ENCODE results near the gene GDF11. TPM values are rescaled to one million over a fixed set of nuclear protein-coding genes. Genes with fewer than 3 reads are reported as not detected.

Gene GDF11
- total RNA-seq, 1 experiment from 2014 or later, result 5.3 TPM

GRCh38 chr12:55693323-55694187 is 49.4 kb upstream of the GDF11 start:
- no TSS peak for BruUV-seq (replicated peaks)
- DNase-seq (ENCODE audit: low read depth, low spot score), result no peak
- Histone ChIP-seq H3K79me2 (ENCODE audit: insufficient read depth, low read length) (no peaks in the 10 kb centered on the region), H3K4me3 (replicated peaks in 1 of 2; ENCODE audit: low read depth in 1 of 2, low read length in 2 of 2) (no peak overlapping the region), H3K27ac (ENCODE audit: low read depth, low read length) (no peak overlapping the region), H3K9ac (ENCODE audit: low read length) (no peak overlapping the region), H3K27me3 (ENCODE audit: insufficient read depth, low read length) (no peaks in the 10 kb centered on the region), H3K9me3 (ENCODE audit: control insufficient read depth in 1 of 2, insufficient read depth in 1 of 2, low read depth in 1 of 2, low read length in 2 of 2) (no peaks in the 10 kb centered on the region), H2AFZ (ENCODE audit: low read depth, low read length, poor library complexity, severe bottlenecking) (no peak overlapping the region), H4K20me1 (ENCODE audit: insufficient read depth) (no peaks in the 10 kb centered on the region), H3K9me2 (ENCODE audit: insufficient read depth) (no peaks in the 10 kb centered on the region), H3K4me2 (ENCODE audit: low read length) (no peak overlapping the region), H3K36me3 (ENCODE audit: control insufficient read depth in 1 of 2, insufficient read depth in 2 of 2, low read length in 2 of 2) (no peaks in the 10 kb centered on the region), H3K4me1 (ENCODE audit: control insufficient read depth in 1 of 2, insufficient read depth in 2 of 2, low read length in 2 of 2) (no peaks in the 10 kb centered on the region)
- no peak for TF ChIP-seq ZBTB33 (IDR thresholded peaks at IDR 0.05; ENCODE audit: extremely low read depth, insufficient replicate concordance, low read length)
- no peak for TF ChIP-seq TCF7L2 (IDR thresholded peaks at IDR 0.05; ENCODE audit: borderline replicate concordance, extremely low read depth, insufficient read depth, insufficient read length)
- TF ChIP-seq JUND (IDR thresholded peaks at IDR 0.05), result no peak
- no peak for TF ChIP-seq ELF1 (IDR thresholded peaks at IDR 0.05; ENCODE audit: borderline replicate concordance, low read depth)
- TF ChIP-seq SP1 (IDR thresholded peaks at IDR 0.05; ENCODE audit: low read depth), result no peak
- no peak for TF ChIP-seq SIN3A (IDR thresholded peaks at IDR 0.05; ENCODE audit: low read depth)
- TF ChIP-seq ZFX (IDR thresholded peaks at IDR 0.05), result no peak
- no peak for TF ChIP-seq ZNF274 (IDR thresholded peaks at IDR 0.05; ENCODE audit: low read depth, low read length)
- TF ChIP-seq RAD21 (IDR thresholded peaks at IDR 0.05; ENCODE audit: low read depth), result no peak
- TF ChIP-seq EGR1 (IDR thresholded peaks at IDR 0.05; ENCODE audit: low read depth), result no peak
- TF ChIP-seq POLR2A (IDR thresholded peaks at IDR 0.05; ENCODE audit: borderline replicate concordance, extremely low read depth, insufficient read depth, insufficient read length), result no peak
- intact Hi-C loops (cut with micrococcal nuclease), result no loop called here
- ChIA-PET RAD21 (ENCODE audit: low non-redundant PET in 1 of 2, low total read pairs in 2 of 2, uncharacterized antibody in 2 of 2, unreplicated experiment in 2 of 2) (no interaction called here), CTCF (no interaction called here), POLR2A (no interaction called here)
- no peak for ATAC-seq
